ENCODE results near the gene ARID1B.

DNA sequence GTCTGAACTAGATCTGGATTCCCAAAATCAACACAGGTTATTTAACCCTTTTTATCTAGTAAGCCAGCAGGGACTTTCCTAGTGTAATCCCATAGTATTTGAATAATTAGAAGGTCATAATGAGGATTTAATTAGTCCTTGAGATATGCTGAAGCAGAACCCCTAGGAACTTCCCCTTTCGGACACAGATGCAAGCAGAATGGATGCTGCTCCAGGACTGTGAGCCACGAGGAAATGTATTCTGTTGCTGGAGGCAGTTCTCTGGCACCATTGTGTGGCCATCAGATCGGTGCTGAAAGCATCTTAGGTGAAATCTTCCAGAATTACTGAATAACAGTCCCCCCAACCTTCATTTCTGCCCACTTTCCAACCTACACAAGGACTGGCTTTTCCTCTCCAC, 339.2 kb downstream of the ARID1B start:
- TF ChIP-seq, protein P1, sequence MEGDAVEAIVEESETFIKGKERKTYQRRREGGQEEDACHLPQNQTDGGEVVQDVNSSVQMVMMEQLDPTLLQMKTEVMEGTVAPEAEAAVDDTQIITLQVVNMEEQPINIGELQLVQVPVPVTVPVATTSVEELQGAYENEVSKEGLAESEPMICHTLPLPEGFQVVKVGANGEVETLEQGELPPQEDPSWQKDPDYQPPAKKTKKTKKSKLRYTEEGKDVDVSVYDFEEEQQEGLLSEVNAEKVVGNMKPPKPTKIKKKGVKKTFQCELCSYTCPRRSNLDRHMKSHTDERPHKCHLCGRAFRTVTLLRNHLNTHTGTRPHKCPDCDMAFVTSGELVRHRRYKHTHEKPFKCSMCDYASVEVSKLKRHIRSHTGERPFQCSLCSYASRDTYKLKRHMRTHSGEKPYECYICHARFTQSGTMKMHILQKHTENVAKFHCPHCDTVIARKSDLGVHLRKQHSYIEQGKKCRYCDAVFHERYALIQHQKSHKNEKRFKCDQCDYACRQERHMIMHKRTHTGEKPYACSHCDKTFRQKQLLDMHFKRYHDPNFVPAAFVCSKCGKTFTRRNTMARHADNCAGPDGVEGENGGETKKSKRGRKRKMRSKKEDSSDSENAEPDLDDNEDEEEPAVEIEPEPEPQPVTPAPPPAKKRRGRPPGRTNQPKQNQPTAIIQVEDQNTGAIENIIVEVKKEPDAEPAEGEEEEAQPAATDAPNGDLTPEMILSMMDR (conservative IDR thresholded peaks at IDR 0.05) = no peak
- no peak for TF ChIP-seq ZFX (IDR thresholded peaks at IDR 0.05)
